ENCODE results near the gene TBKBP1. TPM values are rescaled to one million over a fixed set of nuclear protein-coding genes. Genes with fewer than 3 reads are reported as not detected.

TBKBP1 gene
- total RNA-seq, 2 experiments from 2014 or later: 11.3 to 13.0 TPM

GRCh38 chr17:47725446-47726111 lies 31.6 kb downstream of the TBKBP1 start:
- Mint-ChIP-seq H3K9me3 (no peaks in the 10 kb centered on the region), H3K36me3 (no peaks in the 10 kb centered on the region), H3K4me1 (ENCODE audit: low read depth) (peaks cover 87% of the 10 kb centered on the region), H3K27ac (no peak overlapping the region), H3K27me3 (no peaks in the 10 kb centered on the region), H3K4me3 (no peak overlapping the region)
- ChIA-PET POLR2A (interaction anchor here (0.6 to 1.2 kb wide), 3 partner anchors 10 to 76 kb away, joined by 3 to 5 read pairs (median 4); partner anchors contain the start of gene KPNB1), CTCF (interaction anchor here (1.0 to 2.5 kb wide), 7 partner anchors 7 to 64 kb away, joined by 3 to 13 read pairs (median 6); partner anchors contain the start of gene TBX21)
- intact Hi-C loops (cut with micrococcal nuclease): no loop called here
- DNase-seq: no peak

GRCh38 chr17:47726796-47727703 lies 33.1 kb downstream of the TBKBP1 start:
- Mint-ChIP-seq H3K4me3 (no peak overlapping the region), H3K9me3 (no peaks in the 10 kb centered on the region), H3K4me1 (ENCODE audit: low read depth) (peaks cover 88% of the 10 kb centered on the region), H3K27me3 (no peaks in the 10 kb centered on the region), H3K36me3 (no peaks in the 10 kb centered on the region), H3K27ac (peak overlapping the region; percentile 49)
- ChIA-PET CTCF (interaction anchor here (1.8 to 8.0 kb wide), 2 partner anchors 9 to 28 kb away, joined by 6 to 175 read pairs; no protein-coding TSS in a partner anchor), POLR2A (interaction anchor here (0.6 kb wide), 1 partner anchor 9 kb away, joined by 3 read pairs; no protein-coding TSS in a partner anchor)
- intact Hi-C loops (cut with micrococcal nuclease): no loop called here
- no peak for DNase-seq

GRCh38 chr17:47727704-47728036 lies 33.7 kb downstream of the TBKBP1 start:
- no peak for DNase-seq
- Mint-ChIP-seq H3K9me3 (no peaks in the 10 kb centered on the region), H3K4me1 (ENCODE audit: low read depth) (peaks cover 88% of the 10 kb centered on the region), H3K36me3 (no peaks in the 10 kb centered on the region), H3K27me3 (no peaks in the 10 kb centered on the region), H3K4me3 (no peak overlapping the region), H3K27ac (no peak overlapping the region)
- POLR2A ChIA-PET: interaction anchor here (1.0 kb wide), 1 partner anchor 27 kb away, joined by 3 read pairs; no protein-coding TSS in a partner anchor
- intact Hi-C loops (cut with micrococcal nuclease): no loop called here
- CTCF ChIA-PET: interaction anchor here (8.0 kb wide), 1 partner anchor 28 kb away, joined by 175 read pairs; no protein-coding TSS in a partner anchor

GRCh38 chr17:47728214-47728877 lies 34.4 kb downstream of the TBKBP1 start:
- no peaks in the 10 kb centered on the region for H3K27me3 Mint-ChIP-seq
- intact Hi-C loops (cut with micrococcal nuclease): no loop called here
- ChIA-PET CTCF (interaction anchor here (8.0 kb wide), 1 partner anchor 29 kb away, joined by 175 read pairs; no protein-coding TSS in a partner anchor), POLR2A (interaction anchor here (1.0 kb wide), 1 partner anchor 27 kb away, joined by 3 read pairs; no protein-coding TSS in a partner anchor)
- H3K4me3 Mint-ChIP-seq: no peak overlapping the region
- peaks cover 86% of the 10 kb centered on the region for H3K4me1 Mint-ChIP-seq (ENCODE audit: low read depth)
- H3K36me3 Mint-ChIP-seq: no peaks in the 10 kb centered on the region
- H3K27ac Mint-ChIP-seq: peak overlapping the region; percentile 1
- H3K9me3 Mint-ChIP-seq: no peaks in the 10 kb centered on the region
- no peak for DNase-seq

- ChIA-PET CTCF (interaction anchor here (1.0 to 8.0 kb wide), 2 partner anchors 25 to 30 kb away, joined by 5 to 175 read pairs; no protein-coding TSS in a partner anchor), POLR2A (no interaction called here)
- Mint-ChIP-seq H3K27ac (peak overlapping the region; percentile 59), H3K4me3 (peak overlapping the region; percentile 17), H3K36me3 (peaks cover 7% of the 10 kb centered on the region), H3K4me1 (ENCODE audit: low read depth) (peaks cover 78% of the 10 kb centered on the region), H3K27me3 (no peaks in the 10 kb centered on the region), H3K9me3 (no peaks in the 10 kb centered on the region)
- DNase-seq: peak; percentile 41
- intact Hi-C loops (cut with micrococcal nuclease): no loop called here
Measured at GRCh38 chr17:47729476-47729875, 35.5 kb downstream of the TBKBP1 start.

- Mint-ChIP-seq H3K27ac (peak overlapping the region; percentile 40), H3K4me1 (ENCODE audit: low read depth) (peaks cover 72% of the 10 kb centered on the region), H3K4me3 (no peak overlapping the region), H3K27me3 (no peaks in the 10 kb centered on the region), H3K9me3 (no peaks in the 10 kb centered on the region), H3K36me3 (peaks cover 18% of the 10 kb centered on the region)
- intact Hi-C loops (cut with micrococcal nuclease): loop anchor here (5.0 kb wide), 1 partner anchor 62 kb away; no protein-coding TSS in a partner anchor
- DNase-seq: no peak
- ChIA-PET POLR2A (interaction anchor here (1.0 to 3.4 kb wide), 2 partner anchors 9 to 12 kb away, joined by 3 to 29 read pairs; no protein-coding TSS in a partner anchor), CTCF (interaction anchor here (0.9 to 8.0 kb wide), 5 partner anchors 9 to 31 kb away, joined by 4 to 175 read pairs (median 12); no protein-coding TSS in a partner anchor)
Measured at GRCh38 chr17:47730681-47731080, 36.7 kb downstream of the TBKBP1 start.

- intact Hi-C loops (cut with micrococcal nuclease): loop anchor here (5.0 kb wide), 1 partner anchor 61 kb away; no protein-coding TSS in a partner anchor
- Mint-ChIP-seq H3K4me1 (ENCODE audit: low read depth) (peaks cover 71% of the 10 kb centered on the region), H3K4me3 (peak overlapping the region; percentile 17), H3K36me3 (peaks cover 25% of the 10 kb centered on the region), H3K9me3 (no peaks in the 10 kb centered on the region), H3K27ac (peak overlapping the region; percentile 19), H3K27me3 (no peaks in the 10 kb centered on the region)
- no peak for DNase-seq
- ChIA-PET CTCF (interaction anchor here (0.9 to 8.0 kb wide), 7 partner anchors 9 to 153 kb away, joined by 3 to 175 read pairs (median 6); partner anchors contain the start of gene KPNB1), POLR2A (interaction anchor here (0.6 to 3.4 kb wide), 5 partner anchors 10 to 35 kb away, joined by 3 to 29 read pairs (median 4); no protein-coding TSS in a partner anchor)
Measured at GRCh38 chr17:47731396-47731795, 37.4 kb downstream of the TBKBP1 start.

GRCh38 chr17:47732399-47733046 lies 38.6 kb downstream of the TBKBP1 start:
- Mint-ChIP-seq H3K9me3 (no peaks in the 10 kb centered on the region), H3K4me3 (peak overlapping the region; percentile 72), H3K27ac (peak overlapping the region; percentile 80), H3K27me3 (no peaks in the 10 kb centered on the region), H3K36me3 (peaks cover 32% of the 10 kb centered on the region), H3K4me1 (ENCODE audit: low read depth) (peaks cover 71% of the 10 kb centered on the region)
- CTCF ChIA-PET: interaction anchor here (0.8 to 8.0 kb wide), 20 partner anchors 8 to 163 kb away, joined by 3 to 175 read pairs (median 5); partner anchors contain the start of gene KPNB1
- peak; percentile 14 for DNase-seq
- intact Hi-C loops (cut with micrococcal nuclease): loop anchor here (1.0 to 5.0 kb wide), 4 partner anchors 11 to 60 kb away; no protein-coding TSS in a partner anchor
- POLR2A ChIA-PET: interaction anchor here (0.8 to 5.2 kb wide), 17 partner anchors 8 to 83 kb away, joined by 3 to 29 read pairs (median 6); partner anchors contain the start of genes KPNB1 and TBKBP1

GRCh38 chr17:47733047-47733673 lies 39.2 kb downstream of the TBKBP1 start, which contains the start of gene TBX21:
TSS of gene TBX21 (plus strand) at chr17:47733236. CDS start at chr17:47733455, 219 bp downstream.
- intact Hi-C loops (cut with micrococcal nuclease): loop anchor here (1.0 to 5.0 kb wide), 4 partner anchors 12 to 59 kb away; no protein-coding TSS in a partner anchor
- Mint-ChIP-seq H3K4me3 (peak within 1 kb of the TSS; percentile 100), H3K4me1 (ENCODE audit: low read depth) (peaks cover 69% of the 10 kb centered on the region), H3K9me3 (no peaks in the 10 kb centered on the region), H3K27me3 (no peaks in the 10 kb centered on the region), H3K27ac (peak within 1 kb of the TSS; percentile 93), H3K36me3 (peaks cover 32% of the 10 kb centered on the region)
- ChIA-PET POLR2A (interaction anchor here (0.8 to 5.2 kb wide), 16 partner anchors 8 to 83 kb away, joined by 3 to 29 read pairs (median 6); partner anchors contain the start of genes KPNB1 and TBKBP1), CTCF (interaction anchor here (0.5 to 8.0 kb wide), 20 partner anchors 8 to 84 kb away, joined by 3 to 175 read pairs (median 5); partner anchors contain the start of gene KPNB1)
- peak; percentile 94 for DNase-seq
